ENCODE measurements around the gene INPP5J.

Gene INPP5J

GRCh38 chr22:31126869-31127175 is 4.1 kb downstream of the INPP5J start:
- DNase-seq = no peak

GRCh38 chr22:31127181-31127772 is 4.5 kb downstream of the INPP5J start:
- no peak for DNase-seq

- no peak for DNase-seq
These were observed 5.4 kb downstream of the INPP5J start for GRCh38 chr22:31128156-31128555.

GRCh38 chr22:31130873-31131272 is 8.1 kb downstream of the INPP5J start:
- no peak for DNase-seq

GRCh38 chr22:31133911-31134310 is 11.1 kb downstream of the INPP5J start:
- no peak for DNase-seq

GRCh38 chr22:31134688-31135087 is 11.9 kb downstream of the INPP5J start:
- DNase-seq = no peak

GRCh38 chr22:31135706-31136105 is 12.9 kb downstream of the INPP5J start:
- DNase-seq = no peak

- no peak for DNase-seq
These were observed 13.4 kb downstream of the INPP5J start for GRCh38 chr22:31136155-31136554.

GRCh38 chr22:31136711-31137110 is 13.9 kb downstream of the INPP5J start:
- DNase-seq = no peak

GRCh38 chr22:31137721-31138120 is 15.0 kb downstream of the INPP5J start:
- DNase-seq = no peak

- no peak for DNase-seq
These were observed 15.4 kb downstream of the INPP5J start for GRCh38 chr22:31138126-31138525.

- no peak for DNase-seq
These were observed 16.3 kb downstream of the INPP5J start for GRCh38 chr22:31139066-31139465.

- DNase-seq = no peak
These were observed 17.3 kb downstream of the INPP5J start, which contains the start of gene PLA2G3 for GRCh38 chr22:31139866-31140716. Gene PLA2G3 (minus strand): TSS chr22:31140508. CDS start chr22:31140354, 154 bp downstream.

GRCh38 chr22:31140746-31141145 is 18.0 kb downstream of the INPP5J start:
- DNase-seq = no peak

- no peak for DNase-seq
These were observed 18.8 kb downstream of the INPP5J start for GRCh38 chr22:31141551-31141950.

GRCh38 chr22:31142285-31142684 is 19.5 kb downstream of the INPP5J start:
- DNase-seq = no peak

GRCh38 chr22:31143038-31143437 is 20.3 kb downstream of the INPP5J start:
- no peak for DNase-seq

- no peak for DNase-seq
These were observed 20.8 kb downstream of the INPP5J start for GRCh38 chr22:31143537-31143936.

- DNase-seq = no peak
These were observed 21.5 kb downstream of the INPP5J start for GRCh38 chr22:31144223-31144622.

GRCh38 chr22:31148488-31148887 is 25.7 kb downstream of the INPP5J start:
- no peak for DNase-seq

GRCh38 chr22:31148953-31149627 is 26.3 kb downstream of the INPP5J start:
- peak in 1 of 2 experiments; percentile 13 for DNase-seq

- no peak for DNase-seq
These were observed 27.8 kb downstream of the INPP5J start for GRCh38 chr22:31150615-31151014.

GRCh38 chr22:31151872-31152271 is 29.1 kb downstream of the INPP5J start:
- no peak for DNase-seq

GRCh38 chr22:31153357-31153756 is 30.6 kb downstream of the INPP5J start:
- DNase-seq = no peak
